ENCODE data around the gene LTBP1.

The LTBP1 gene

GRCh38 chr2:33350632-33351031 is 403.9 kb downstream of the LTBP1 start:
- H3K4me3 ChIP-seq (ENCODE audit: low read depth, low read length): no peak overlapping the region
- no peak for TF ChIP-seq CTCF (IDR thresholded peaks at IDR 0.05; ENCODE audit: borderline replicate concordance, insufficient read depth, low read depth, low read length)

- H3K4me3 ChIP-seq (ENCODE audit: low read depth, low read length): no peak overlapping the region
- no peak for TF ChIP-seq CTCF (IDR thresholded peaks at IDR 0.05; ENCODE audit: borderline replicate concordance, insufficient read depth, low read depth, low read length)
Measured at GRCh38 chr2:33351781-33352180, 405.0 kb downstream of the LTBP1 start.

GRCh38 chr2:33354981-33355380 is 408.2 kb downstream of the LTBP1 start:
- no peak for TF ChIP-seq CTCF (IDR thresholded peaks at IDR 0.05; ENCODE audit: borderline replicate concordance, insufficient read depth, low read depth, low read length)
- no peak overlapping the region for H3K4me3 ChIP-seq (ENCODE audit: low read depth, low read length)

GRCh38 chr2:33358878-33359277 is 412.1 kb downstream of the LTBP1 start:
- TF ChIP-seq CTCF (IDR thresholded peaks at IDR 0.05; ENCODE audit: borderline replicate concordance, insufficient read depth, low read depth, low read length): no peak
- H3K4me3 ChIP-seq (ENCODE audit: low read depth, low read length): no peak overlapping the region

GRCh38 chr2:33363325-33364298 is 416.9 kb downstream of the LTBP1 start:
- no peak for TF ChIP-seq CTCF (IDR thresholded peaks at IDR 0.05; ENCODE audit: borderline replicate concordance, insufficient read depth, low read depth, low read length)
- H3K4me3 ChIP-seq (ENCODE audit: low read depth, low read length): no peak overlapping the region

GRCh38 chr2:33365264-33365970 is 418.7 kb downstream of the LTBP1 start:
- TF ChIP-seq CTCF (IDR thresholded peaks at IDR 0.05; ENCODE audit: borderline replicate concordance, insufficient read depth, low read depth, low read length): no peak

More at GRCh38 chr2:33365264-33365970, 418.7 kb downstream of the LTBP1 start:
- no peak overlapping the region for H3K4me3 ChIP-seq (ENCODE audit: low read depth, low read length)

All from GM12875 (cell line).